NCI-H2227 treated with DMSO at 0.1 percent for 48 hours (cell line): Measurements from ENCODE around the gene STOX1.
"Not testable (repeated sequence)": the region's sequence is repeated elsewhere in the genome, so short reads cannot be mapped to it uniquely, and the experiment has no call there.

ENCODE experiments used
- DNase-seq: peaks from one replicate; lab custom pipeline; 2025; lab: John Stamatoyannopoulos, UW

The STOX1 gene, protein sequence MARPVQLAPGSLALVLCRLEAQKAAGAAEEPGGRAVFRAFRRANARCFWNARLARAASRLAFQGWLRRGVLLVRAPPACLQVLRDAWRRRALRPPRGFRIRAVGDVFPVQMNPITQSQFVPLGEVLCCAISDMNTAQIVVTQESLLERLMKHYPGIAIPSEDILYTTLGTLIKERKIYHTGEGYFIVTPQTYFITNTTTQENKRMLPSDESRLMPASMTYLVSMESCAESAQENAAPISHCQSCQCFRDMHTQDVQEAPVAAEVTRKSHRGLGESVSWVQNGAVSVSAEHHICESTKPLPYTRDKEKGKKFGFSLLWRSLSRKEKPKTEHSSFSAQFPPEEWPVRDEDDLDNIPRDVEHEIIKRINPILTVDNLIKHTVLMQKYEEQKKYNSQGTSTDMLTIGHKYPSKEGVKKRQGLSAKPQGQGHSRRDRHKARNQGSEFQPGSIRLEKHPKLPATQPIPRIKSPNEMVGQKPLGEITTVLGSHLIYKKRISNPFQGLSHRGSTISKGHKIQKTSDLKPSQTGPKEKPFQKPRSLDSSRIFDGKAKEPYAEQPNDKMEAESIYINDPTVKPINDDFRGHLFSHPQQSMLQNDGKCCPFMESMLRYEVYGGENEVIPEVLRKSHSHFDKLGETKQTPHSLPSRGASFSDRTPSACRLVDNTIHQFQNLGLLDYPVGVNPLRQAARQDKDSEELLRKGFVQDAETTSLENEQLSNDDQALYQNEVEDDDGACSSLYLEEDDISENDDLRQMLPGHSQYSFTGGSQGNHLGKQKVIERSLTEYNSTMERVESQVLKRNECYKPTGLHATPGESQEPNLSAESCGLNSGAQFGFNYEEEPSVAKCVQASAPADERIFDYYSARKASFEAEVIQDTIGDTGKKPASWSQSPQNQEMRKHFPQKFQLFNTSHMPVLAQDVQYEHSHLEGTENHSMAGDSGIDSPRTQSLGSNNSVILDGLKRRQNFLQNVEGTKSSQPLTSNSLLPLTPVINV

DNA sequence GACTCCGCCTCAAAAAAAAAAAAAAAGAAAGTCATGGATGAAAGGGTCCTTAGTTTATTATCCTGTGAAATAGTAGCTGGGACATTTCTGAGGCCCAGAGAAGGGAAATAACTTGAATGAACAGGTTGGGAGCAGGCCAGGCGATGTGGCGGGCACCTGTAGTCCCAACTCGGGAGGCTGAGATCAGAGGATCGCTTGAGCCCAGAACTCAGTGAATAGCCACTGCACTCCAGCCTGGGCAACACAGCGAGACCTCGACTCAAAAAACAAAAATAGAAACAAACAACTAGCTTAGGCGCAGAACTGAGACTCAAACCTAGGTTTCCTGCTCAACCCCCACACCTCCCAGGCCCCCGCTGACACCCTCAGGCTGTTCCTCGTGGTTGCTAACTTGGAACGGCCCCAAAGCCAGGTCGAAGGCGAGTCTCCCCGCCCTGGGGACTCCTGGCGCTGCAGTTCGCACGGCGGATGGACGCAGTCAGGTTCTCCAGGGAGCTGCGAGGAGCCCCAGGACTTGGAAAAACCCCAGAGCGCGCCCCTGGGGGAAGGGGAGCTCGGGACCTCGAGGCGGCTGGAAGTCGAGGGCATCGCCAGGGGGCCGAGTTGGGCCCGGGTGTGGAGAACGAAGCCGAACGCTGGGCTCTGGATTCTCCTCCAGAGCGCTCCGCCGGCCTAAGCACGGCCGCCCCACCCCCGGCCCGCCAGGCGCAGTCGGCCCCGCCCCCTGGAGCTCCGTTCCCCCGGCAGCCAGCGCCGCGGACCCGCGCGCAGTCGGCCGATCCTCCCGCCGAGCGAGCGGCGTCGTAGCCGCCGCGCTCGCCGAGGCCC lies at the start of gene STOX1:
Gene STOX1 (plus strand): TSS at position 768 of the 828 bp plus-strand sequence. CDS start 93 bp downstream, outside the sequence.
- DNase-seq, result peak; percentile 37

DNA sequence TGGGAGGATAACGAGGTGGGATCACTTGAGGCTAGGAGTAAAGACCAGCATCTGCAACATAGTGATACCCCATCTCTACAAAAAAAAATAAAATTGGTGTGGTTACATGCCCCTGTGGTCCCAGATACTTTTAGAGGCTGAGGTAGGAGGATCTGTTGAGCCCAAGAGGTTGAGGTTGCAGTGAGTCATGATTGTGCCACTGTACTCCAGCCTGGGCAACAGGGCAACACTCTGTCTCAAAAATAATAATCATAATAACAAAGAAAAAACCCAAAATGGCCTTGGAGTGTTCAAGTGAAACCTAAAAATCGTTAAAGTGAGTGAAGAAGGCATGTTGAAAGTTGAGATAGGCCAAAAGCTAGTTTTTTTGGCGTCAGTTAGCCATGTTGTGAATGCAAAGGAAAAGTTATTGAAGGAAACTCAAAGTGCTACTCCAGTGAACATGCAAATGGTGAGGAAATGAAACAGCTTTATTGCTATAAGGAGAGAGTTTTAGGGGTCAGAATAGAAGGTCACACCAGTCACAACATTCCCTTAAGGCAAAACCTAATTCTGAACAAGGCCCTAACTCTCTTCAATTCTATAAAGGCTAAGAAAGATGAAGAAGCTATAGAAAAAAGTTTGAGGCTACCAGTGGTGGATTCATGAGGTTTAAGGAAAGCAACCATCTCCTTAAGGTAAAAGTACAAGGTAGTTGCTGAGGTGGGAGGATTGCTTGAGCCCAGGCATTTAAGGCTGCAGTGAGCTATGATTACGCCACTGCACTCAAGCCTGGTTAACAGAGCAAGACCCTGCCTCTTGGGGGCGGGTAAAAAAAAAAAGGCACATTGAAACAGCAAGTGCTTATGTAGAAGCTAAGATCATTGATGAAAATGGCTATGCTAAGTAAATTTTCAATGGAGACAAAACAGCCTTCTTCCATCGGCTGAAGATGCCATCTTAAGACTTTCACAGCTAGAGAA lies 45.4 kb upstream of the STOX1 start:
- no peak for DNase-seq

DNA sequence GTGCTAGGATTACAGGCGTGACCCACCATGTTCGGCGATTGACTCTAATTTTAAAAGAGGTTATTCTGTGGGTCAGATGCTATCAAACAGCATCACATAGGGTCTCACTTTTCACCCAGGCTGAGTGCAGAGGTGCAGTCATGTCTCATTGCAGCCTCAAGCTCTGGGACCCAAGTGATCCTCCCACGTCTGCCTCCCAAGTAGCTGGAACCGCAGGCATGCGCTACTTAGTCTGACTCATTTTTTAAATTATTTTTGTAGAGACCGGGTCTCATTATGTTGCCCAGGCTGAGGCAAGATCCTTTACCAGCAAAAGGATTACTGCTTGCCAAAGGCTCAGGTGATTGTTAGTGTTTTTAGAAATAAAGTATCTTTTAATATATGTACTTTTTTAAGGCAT lies 42.9 kb upstream of the STOX1 start:
- DNase-seq, result no peak

DNA sequence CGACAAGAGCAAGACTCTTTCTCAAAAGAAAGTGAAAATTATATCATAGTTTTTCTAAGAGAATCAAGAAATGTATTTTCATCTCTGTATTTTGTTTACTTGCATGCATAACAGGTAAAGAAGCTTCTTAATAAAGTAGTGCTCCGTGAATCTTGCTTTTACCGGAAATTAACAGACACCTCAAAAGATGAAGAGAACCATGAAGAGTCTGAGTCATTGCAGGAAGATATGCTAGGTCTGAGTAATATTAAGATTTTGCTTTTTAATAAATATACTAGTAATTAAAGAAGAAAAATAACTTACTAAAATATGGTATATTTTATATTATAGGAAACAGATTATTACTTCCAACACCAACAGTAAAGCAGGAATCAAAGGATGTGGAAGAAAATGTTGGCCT lies 39.5 kb upstream of the STOX1 start:
- no peak for DNase-seq

DNA sequence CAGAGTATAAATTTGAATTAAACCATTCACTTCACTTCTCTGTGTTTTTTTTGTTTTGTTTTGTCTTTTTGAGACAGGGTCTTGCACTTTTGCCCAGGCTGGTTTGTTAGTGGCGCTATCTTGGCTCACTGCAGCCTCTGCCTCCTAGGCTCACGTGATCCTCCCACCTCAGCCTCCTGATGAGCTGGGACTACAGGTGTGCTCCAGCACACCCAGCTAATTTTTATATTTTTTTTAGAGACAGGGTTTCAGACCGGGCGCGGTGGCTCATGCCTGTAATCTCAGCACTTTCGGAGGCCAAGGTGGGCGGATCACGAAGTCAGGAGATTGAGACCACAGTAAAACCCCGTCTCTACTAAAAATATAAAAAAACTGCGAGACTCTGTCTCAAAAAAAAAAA lies 36.9 kb upstream of the STOX1 start:
- DNase-seq, result no peak

DNA sequence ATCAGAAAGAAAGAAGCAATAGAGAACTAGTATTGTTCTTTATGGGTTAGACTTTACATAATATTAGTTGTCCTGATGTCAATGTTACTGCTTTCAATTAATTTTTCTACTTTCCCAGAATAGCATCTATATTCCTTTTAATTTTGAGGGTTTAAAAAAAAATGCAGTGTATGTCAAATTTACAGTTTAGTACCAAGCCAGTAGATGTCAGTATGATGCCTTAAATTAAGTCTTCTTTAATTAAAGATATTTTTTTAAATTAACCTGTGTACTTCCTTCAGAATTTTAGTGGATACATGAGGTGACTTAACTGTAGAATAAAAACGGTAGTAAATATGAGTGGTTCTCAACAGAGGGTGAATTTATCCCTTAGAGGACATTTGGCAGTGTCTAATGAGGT lies 35.2 kb upstream of the STOX1 start:
- no peak for DNase-seq

DNA sequence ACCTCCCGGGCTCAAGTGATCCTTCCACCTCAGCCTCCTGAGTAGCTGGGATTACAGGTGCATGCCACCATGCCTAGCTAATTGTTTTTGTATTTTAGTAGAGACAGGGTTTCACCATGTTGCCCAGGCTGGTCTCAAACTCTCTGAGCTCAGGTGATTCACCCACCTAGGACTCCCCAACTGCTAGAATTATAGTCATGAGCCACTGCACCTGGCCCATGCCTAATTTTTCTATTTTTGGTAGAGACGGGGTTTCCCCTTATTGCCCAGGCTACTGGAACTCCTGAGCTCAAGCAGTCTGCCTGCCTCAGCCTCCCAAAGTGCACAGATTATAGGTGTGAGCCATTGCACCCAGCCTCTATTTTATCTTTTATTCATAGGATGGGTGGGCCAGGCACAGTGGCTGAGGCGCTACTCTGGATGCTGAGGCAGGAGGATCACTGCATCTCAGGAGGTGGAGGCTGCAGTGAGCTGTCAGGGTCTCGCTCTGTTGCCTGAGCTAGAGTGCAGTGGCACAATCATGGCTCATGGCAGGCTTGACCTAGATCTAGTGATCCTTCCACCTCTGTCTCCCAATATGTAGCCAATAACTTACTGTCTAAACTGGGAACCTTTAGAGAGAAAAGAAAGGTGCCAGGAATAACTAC lies 31.3 kb upstream of the STOX1 start:
- no peak for DNase-seq

DNA sequence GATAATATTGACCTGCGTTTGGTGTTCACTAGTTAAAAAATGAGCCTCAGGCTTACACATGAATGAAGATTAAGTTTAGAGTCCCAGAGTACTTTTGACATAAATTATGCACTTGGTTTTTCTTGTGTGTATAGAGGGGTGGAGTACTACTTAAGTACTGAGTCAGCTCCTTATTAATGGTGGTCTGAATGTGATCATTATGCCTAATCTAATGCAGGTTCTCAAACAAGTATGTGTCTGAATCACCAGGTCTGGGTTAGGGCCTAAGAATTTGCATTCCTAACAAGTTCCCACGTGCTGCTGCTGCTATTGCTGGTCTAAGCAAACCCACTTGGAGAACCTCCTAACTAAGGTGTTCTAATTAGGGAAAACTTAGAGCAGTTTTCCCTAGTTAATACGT lies 30.7 kb upstream of the STOX1 start:
- no peak for DNase-seq

DNA sequence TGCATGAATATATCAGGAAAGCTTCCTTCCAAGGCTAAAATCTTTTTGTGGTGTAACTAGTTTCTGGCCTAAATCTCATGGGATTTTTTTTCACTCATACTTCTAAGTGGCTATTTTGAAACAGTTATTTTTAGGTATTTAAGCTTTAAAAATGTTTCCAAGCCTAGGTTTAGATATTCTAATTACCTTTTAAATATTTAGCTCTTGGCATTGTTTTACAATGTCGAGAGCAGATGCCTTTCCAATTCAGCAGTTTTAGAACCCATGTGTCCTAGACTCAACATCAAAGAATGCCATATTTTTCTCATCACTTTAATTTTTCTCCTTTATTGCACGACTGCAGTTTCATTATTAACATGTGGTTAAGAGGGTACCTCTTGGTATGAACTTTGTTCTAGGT lies 27.1 kb upstream of the STOX1 start:
- DNase-seq, result no peak

DNA sequence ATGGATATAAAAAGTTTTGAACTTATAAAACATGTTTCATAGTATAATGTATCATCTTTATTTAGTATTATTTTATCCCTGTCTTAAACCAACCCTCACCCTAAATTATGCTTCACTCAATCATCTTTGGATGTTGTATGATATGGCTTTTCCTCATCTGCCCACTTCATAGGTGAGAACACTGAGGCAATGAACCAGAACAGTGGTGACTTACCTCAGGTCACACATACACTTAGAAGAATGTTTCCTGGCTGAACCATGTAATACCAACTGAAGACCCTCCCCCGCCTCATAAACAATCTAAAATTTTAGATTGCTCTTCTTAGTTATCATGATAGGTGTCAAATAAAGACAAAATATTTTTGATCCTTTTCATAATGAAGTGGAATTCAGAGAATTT lies 22.6 kb upstream of the STOX1 start:
- no peak for DNase-seq

DNA sequence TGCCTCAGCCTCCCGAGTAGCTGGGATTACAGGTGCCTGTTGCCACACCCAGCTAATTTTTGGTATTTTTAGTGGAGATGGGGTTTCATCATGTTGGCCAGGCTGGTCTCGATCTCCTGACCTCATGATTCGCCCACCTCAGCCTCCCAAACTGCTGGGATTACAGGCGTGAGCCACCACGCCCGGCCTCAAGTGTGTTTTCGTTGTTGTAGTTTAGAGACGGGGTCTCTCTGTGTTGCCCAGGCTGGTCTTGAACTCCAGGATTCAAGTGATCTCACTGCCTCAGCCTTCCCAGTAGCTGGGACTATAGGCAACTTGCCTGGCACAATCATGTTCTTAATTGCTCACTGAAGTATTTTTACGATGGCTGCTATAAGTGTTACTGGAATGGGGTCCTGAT lies 16.5 kb upstream of the STOX1 start:
- DNase-seq, result not testable (repeated sequence)

DNA sequence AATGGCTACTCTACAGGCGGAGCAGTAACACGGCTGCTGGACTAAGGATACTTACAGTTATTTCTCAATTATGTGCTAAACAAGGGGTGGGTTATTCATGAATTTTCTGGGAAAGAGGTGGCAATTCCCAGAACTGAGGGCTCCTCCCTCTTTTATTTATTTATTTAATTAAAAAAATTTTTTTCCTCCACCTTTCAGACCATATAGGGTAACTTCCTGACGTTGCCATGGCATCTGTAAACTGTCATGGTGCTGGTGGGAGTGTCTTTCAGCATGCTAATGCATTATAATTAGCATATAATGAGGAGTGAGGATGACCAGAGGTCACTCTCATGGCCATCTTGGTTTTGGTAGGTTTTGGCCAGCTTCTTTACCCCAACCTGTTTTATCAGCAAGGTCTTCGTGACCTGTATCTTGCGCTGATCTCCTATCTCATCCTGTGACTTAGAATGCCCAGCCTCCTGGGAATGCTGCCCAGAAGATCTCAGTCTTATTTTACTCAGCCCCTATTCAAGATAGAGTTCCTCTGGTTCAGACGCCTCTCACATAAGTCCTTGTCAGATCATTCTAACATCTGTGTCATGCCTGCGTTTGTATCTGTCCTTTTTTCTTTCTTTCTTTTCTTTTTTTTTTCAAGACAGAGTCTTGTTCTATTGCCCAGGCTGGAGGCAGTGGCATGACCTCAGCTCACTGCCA lies 15.9 kb upstream of the STOX1 start:
- no peak for DNase-seq

DNA sequence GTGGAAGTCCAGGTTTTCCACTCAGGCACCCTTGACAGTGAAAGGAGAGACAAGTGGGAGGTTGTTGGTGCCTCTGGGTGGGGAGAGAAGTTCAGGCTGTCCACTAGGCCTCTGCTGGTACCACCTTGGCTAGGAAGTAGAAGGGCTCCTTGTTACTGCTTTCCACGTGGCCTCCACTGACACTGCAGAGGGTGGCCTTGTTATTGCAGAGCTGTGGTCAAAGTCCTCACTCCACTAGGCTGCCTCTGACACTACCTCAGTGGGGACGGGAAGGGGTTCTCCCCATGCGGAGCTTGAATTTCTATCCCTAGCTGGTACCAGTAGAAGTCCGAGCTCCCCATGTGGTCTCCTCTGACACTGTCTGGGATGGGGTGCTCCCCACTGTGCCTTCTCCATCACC lies 14.9 kb upstream of the STOX1 start:
- no peak for DNase-seq

DNA sequence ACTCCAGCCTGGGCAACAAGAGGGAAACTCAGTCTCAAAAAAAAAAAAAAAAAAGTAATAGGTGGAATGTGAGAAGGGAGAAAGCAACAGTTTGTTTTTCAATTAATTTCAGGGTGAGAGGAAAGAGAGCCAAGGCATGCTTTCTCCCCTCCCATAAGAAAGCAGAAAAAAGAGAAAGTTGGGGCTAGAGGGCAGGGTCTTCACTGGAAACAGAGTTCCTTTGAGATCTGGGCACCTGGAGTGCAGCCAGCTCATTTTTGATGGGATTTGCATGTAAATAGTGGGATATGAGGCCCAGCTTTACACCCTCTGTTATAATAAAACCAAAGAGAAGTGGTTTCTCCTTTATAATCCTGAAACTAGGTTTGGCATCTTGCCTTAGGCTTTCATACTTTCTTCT lies 13.8 kb upstream of the STOX1 start:
- DNase-seq, result no peak

DNA sequence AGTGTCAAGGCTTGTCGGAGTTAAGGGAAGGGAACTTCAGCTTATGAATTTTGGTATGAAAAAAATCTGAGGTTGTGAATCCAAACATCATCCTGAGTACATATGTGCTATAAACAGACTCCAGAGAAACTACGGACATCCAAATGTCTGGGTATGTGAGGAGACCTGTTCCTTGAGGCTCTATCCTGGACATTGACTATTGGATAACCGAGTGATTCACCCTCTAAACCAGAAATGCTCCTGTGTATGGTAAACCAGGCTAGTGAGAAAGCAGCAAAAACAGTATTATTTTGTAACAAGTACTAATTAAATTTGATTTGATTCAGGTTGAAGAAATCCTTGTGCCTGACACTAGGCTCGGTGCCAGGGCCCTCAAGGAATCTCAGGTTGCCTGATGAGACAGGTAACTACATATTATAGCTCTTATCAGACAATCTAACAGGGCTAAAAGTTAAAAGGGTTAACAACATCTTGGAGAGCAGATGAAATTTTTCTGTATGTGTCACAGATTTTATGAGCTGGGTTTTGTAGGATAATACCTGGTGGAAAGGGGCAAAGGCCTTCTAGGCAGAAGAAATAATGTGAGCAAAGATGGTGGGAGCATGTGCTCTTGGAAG lies 10.4 kb upstream of the STOX1 start:
- DNase-seq, result no peak

DNA sequence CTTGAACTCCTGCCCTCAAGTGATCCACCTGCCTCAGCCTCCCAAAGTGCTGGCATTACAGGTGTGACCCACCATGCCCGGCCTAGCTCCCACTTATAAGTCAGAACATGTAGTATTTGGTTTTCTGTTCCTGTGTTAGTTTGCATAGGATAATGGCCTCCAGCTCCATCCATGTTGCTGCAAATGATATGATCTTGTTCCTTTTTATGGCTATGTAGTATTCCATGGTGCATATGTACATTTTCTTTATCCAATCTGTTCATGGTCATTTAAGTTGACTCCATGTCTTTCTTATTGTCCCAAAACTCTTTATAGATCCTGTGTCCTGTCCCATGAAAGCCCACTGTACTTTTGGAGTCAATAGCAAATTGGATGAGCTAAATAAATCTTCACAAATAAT lies 7.0 kb upstream of the STOX1 start:
- not testable (repeated sequence) for DNase-seq

DNA sequence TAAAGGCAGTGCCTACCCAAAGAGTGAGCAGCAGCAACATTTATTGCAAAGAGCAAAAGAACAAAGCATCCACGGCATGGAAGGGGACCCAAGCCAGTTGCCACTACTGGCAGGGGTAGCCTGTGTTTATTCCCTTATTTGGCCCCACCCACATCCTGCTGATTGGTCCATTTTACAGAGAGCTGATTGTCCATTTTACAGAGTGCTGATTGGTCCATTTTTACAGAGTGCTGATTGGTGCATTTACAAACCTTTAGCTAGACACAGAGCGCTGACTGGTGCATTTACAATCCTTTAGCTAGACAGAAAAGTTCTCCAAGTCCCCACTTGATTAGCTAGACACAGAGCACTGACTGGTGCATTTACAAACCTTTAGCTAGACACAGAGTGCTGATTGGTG lies 4.7 kb upstream of the STOX1 start:
- DNase-seq, result not testable (repeated sequence)

DNA sequence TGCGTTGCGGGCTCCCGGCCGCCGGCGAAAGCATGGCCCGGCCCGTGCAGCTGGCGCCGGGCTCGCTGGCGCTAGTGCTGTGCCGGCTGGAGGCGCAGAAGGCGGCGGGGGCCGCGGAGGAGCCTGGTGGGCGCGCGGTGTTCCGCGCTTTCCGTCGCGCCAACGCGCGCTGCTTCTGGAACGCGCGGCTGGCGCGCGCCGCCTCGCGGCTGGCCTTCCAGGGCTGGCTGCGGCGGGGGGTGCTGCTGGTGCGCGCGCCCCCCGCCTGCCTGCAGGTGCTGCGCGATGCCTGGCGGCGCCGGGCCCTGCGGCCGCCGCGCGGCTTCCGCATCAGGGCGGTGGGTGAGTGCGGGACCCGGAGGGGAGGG lies 245 bp downstream of the STOX1 start:
- not testable (repeated sequence) for DNase-seq

DNA sequence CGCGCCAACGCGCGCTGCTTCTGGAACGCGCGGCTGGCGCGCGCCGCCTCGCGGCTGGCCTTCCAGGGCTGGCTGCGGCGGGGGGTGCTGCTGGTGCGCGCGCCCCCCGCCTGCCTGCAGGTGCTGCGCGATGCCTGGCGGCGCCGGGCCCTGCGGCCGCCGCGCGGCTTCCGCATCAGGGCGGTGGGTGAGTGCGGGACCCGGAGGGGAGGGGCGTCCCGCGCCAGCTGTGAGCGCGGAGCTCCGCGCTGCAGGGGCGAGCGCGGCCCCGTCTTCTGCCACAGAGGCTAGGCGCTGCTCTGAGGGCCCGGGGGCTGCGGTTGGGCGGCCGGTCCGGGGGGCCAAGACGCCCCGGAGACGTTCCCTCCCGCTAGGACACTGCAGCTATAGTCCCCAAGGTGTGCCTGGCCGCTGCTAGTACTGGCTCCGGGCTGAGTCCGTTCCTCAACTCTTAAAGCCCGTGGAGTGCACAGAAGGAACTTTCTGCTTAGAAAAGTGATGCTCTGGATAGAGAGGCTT lies 811 bp downstream of the STOX1 start:
- not testable (repeated sequence) for DNase-seq
